Embryonic facial prominence (tissue), 1 donor: ENCODE results near the gene GPX5.

Source experiments
- DNase-seq: peaks from one replicate; pipeline ENCODE4 v3.0.0-alpha.2; 2016; ENCODE audit errors: extremely low spot score

The GPX5 gene

GRCh38 chr6:28555136-28555535, 29.5 kb downstream of the GPX5 start:
- no peak for DNase-seq

DNA sequence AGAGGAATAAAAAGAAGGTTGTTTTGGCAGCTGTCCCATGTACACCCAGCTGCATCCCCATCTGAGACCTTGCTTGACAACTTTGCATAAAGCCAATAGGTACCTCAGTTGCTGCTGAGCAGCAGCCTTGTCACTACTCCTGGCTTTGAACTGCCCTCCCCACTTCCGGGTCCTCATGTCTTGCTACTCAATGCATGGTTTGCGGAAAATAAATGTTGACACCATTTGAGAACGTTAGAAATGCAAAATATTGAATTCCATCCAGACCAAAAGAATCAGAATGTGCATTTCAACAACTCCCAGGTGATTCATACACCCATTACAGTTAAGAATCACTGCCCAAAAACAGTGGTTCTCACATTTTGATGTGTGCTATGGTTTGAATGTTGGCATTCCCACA, 32.9 kb downstream of the GPX5 start:
- no peak for DNase-seq

DNA sequence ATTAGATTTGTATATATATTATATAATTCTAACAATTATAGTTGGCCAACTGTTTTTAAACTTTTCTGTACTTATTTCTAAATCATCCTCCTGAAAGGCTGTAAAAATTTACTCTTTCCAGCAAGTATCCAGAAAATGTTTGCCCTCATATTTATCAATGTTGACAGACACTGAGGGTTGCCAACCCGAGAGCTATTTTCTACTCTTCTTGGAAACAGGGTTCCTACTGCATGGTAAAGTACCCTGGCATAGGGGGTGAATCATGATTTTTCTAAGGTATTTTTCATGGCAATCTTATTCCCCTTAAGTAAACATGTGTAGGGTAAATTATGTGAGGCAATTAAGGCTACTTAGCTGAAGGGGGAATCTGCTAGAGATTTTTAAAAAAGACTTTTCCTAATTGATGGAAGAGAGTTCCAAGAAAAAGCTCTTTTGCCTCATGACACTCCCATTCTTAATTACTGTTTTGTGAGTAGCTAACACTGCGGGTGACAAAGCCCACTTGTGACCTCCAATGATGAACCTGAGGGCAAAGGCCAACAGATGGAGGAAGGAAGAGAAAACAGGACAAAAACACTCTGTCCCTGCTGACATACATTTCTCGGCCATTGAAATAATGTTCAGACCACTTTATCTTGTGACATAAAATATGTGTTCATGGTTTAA, 37.9 kb downstream of the GPX5 start:
- DNase-seq, result no peak

DNA sequence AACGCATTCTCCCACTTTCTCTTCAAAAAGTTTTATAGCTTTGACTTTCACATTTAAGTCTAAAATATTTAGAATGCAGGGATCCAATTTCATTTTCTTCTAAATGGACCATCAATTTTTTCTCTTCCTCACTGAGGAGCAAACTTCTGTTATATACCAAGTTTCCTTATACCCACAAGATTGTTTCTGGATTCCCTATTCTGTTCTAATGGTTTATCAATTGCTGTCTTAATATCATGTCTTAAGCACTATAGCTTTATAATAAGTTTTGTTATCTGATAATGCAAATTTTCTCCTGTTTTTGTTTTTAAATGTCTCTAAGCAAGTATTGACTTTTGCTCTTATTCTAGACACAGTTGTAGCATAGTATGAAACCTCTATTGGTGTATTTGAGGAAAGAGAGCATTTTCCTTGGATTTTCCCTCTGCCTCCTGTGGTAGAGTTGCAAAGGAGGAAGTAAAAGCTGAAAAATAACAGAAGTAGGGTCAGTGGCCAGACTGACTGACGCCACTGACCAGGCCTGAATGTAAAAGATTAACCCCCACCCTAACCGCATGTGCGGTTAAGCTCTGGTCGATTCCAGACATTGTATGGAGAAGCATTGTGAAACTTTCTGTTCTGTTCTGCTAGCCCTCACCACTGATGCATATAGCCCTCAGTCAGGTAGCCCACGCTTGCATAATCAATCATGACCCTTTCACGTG, 40.3 kb downstream of the GPX5 start:
- no peak for DNase-seq

DNA sequence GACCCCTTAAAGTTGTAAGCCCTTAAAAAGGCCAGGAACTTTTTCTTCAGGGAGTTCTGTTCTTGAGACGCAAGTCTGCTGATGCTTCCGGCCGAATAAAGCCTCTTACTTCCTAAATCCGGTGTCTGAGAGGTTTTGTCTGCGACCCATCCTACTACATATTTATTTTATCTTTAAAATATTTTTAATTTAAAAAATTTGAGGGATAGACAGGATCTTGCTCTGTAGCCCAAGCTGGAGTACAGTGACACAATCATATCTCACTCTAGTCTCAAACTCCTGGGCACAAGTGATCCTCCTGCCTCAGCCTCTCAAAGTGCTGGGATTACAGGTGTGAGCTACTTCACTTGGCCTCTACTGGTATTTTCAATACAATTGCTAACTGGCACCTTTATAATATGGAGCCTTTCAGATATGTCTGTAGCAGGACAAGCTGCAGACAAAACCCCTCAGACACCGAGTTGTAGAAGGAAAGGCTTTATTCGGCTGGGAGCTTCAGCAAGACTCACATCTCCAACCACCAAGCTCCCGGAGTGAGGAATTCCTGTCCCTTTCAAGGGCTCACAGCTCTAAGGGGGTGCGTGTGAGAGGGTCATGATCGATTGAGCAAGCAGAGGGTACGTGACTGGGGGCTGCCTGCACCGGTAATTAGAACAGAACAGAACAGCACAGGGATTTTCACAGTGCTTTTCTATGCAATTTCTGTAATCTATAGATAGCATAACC, 41.0 kb downstream of the GPX5 start:
- DNase-seq, result no peak

GRCh38 chr6:28567506-28567905, 41.8 kb downstream of the GPX5 start:
- DNase-seq, result no peak

DNA sequence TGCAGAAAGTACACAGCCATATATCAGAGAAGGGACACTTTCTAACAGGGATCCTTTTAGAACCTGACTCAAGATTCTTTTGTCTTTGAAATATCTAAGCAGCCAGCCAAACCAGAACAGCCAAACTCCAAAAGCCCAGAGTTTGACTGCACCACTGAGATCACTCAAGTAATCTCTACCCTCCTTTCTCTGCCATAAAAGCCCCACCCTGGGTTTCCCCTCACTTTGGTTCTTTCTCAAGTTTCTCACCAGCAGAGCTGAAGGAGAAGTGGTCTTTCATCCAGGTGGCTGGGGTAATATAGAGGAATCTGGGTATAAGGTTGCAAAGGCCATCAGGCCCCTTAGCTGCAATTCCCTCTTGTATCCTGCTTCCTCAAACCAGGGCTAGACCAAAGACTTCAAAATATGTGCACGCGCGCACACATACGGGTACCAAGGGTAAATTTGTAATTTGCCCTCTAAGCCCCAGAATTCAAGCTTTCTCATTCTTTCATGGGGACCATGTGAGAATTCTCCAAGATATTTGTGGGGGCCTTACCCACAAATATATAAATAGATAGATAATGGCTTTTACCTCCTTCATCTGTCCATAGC, 42.9 kb downstream of the GPX5 start:
- no peak for DNase-seq

GRCh38 chr6:28569748-28570147, 44.1 kb downstream of the GPX5 start:
- DNase-seq, result no peak

DNA sequence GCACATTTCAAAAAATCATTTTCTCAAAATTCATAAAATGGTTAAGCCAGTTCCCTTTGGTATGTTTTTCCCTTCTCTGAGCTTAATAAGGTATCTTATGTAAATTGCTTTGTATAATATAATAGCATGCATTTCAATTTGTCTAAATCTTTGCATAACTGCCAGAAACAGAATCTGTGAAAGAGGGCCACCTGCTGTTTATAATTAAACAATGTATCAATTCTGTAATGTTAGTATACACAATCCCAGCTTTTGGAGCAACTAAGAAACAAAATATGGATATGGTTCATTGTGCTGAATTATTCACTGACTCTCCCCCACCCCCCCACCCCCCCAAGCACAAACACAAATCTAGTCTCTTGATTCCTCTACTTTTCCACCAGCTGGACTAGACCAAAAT, 54.8 kb downstream of the GPX5 start:
- no peak for DNase-seq

- no peak for DNase-seq
Observed at GRCh38 chr6:28583463-28583862, 57.8 kb downstream of the GPX5 start.
